ENCODE data around the gene TMEM200B.
A peak's percentile ranks its signal among the peaks of the same experiment; 100 is the strongest.
"Not testable (repeated sequence)": the region's sequence is repeated elsewhere in the genome, so short reads cannot be mapped to it uniquely, and the experiment has no call there.

The TMEM200B gene

GRCh38 chr1:29134695-29135028 lies 11.0 kb upstream of the TMEM200B start:
- no peak for DNase-seq (ENCODE audit: low read depth in 2 of 2)

GRCh38 chr1:29133861-29134694 lies 10.4 kb upstream of the TMEM200B start:
- no peak for DNase-seq (ENCODE audit: low read depth in 2 of 2)

- DNase-seq (ENCODE audit: low read depth in 2 of 2), result not testable (repeated sequence)
Measured at GRCh38 chr1:29131056-29131455, 7.4 kb upstream of the TMEM200B start.

GRCh38 chr1:29129916-29130315 lies 6.2 kb upstream of the TMEM200B start:
- DNase-seq (ENCODE audit: low read depth in 2 of 2), result no peak

GRCh38 chr1:29128739-29129138 lies 5.0 kb upstream of the TMEM200B start:
- DNase-seq (ENCODE audit: low read depth in 2 of 2), result no peak

- DNase-seq (ENCODE audit: low read depth in 2 of 2), result no peak
Measured at GRCh38 chr1:29126198-29126597, 2.5 kb upstream of the TMEM200B start.

GRCh38 chr1:29125788-29126187 lies 2.1 kb upstream of the TMEM200B start:
- no peak for DNase-seq (ENCODE audit: low read depth in 2 of 2)

GRCh38 chr1:29125237-29125641 lies 1.5 kb upstream of the TMEM200B start:
- DNase-seq (ENCODE audit: low read depth in 2 of 2), result no peak

- DNase-seq (ENCODE audit: low read depth in 2 of 2), result peak; percentile 22 to 41
Measured at GRCh38 chr1:29124366-29125236, 898 bp upstream of the TMEM200B start.

- no peak for DNase-seq (ENCODE audit: low read depth in 2 of 2)
Measured at GRCh38 chr1:29123053-29123886, 433 bp downstream of the TMEM200B start.

- no peak for DNase-seq (ENCODE audit: low read depth in 2 of 2)
Measured at GRCh38 chr1:29122682-29123052, 1.0 kb downstream of the TMEM200B start.

GRCh38 chr1:29121936-29122681 lies 1.6 kb downstream of the TMEM200B start:
- no peak for DNase-seq (ENCODE audit: low read depth in 2 of 2)

- no peak for DNase-seq (ENCODE audit: low read depth in 2 of 2)
Measured at GRCh38 chr1:29121516-29121935, 2.2 kb downstream of the TMEM200B start.

- peak; percentile 5 to 48 for DNase-seq (ENCODE audit: low read depth in 2 of 2)
Measured at GRCh38 chr1:29120947-29121485, 2.7 kb downstream of the TMEM200B start.

- DNase-seq (ENCODE audit: low read depth in 2 of 2), result no peak
Measured at GRCh38 chr1:29120367-29120766, 3.3 kb downstream of the TMEM200B start.

GRCh38 chr1:29119121-29119929 lies 4.4 kb downstream of the TMEM200B start:
- no peak for DNase-seq (ENCODE audit: low read depth in 2 of 2)

- DNase-seq (ENCODE audit: low read depth in 2 of 2), result no peak
Measured at GRCh38 chr1:29117381-29117780, 6.3 kb downstream of the TMEM200B start.

GRCh38 chr1:29114654-29115053 lies 9.0 kb downstream of the TMEM200B start:
- DNase-seq (ENCODE audit: low read depth in 2 of 2), result no peak

GRCh38 chr1:29113413-29114117 lies 10.1 kb downstream of the TMEM200B start:
- DNase-seq (ENCODE audit: low read depth in 2 of 2), result no peak

Measured in stimulated activated CD8-positive, alpha-beta memory T cell treated with anti-CD3 and anti-CD28 coated beads, Interleukin-7, amount 100 ng/mL, for 4 hours (primary cell).